GM21423 (cell line): ENCODE data around the gene THOC1.

Experiments
- ATAC-seq: cut with Tn5 transposase; IDR thresholded peaks from one replicate; pipeline ENCODE4 v1.9.1; 2021; ENCODE audit warnings: mild to moderate bottlenecking, moderate library complexity; ENCODE audit not compliant: unreplicated experiment

Gene THOC1

GRCh38 chr18:220708-221107 lies 47.1 kb downstream of the THOC1 start:
- ATAC-seq = no peak

GRCh38 chr18:217532-218336 lies 50.1 kb downstream of the THOC1 start:
- ATAC-seq = no peak

GRCh38 chr18:215448-216010 lies 52.3 kb downstream of the THOC1 start:
- ATAC-seq = no peak

GRCh38 chr18:213966-214365 lies 53.9 kb downstream of the THOC1 start:
- ATAC-seq = no peak

GRCh38 chr18:213505-213904 lies 54.3 kb downstream of the THOC1 start:
- ATAC-seq = no peak

- no peak for ATAC-seq
These were observed 55.1 kb downstream of the THOC1 start for GRCh38 chr18:212780-213179.

- ATAC-seq = no peak
These were observed 56.3 kb downstream of the THOC1 start for GRCh38 chr18:211582-211981.

GRCh38 chr18:210733-211132 lies 57.1 kb downstream of the THOC1 start:
- ATAC-seq = no peak

GRCh38 chr18:210075-210474 lies 57.8 kb downstream of the THOC1 start:
- no peak for ATAC-seq

- ATAC-seq = no peak
These were observed 68.1 kb downstream of the THOC1 start for GRCh38 chr18:199768-200167.

GRCh38 chr18:199214-199613 lies 68.6 kb downstream of the THOC1 start:
- ATAC-seq = no peak

GRCh38 chr18:195651-196050 lies 72.2 kb downstream of the THOC1 start:
- ATAC-seq = no peak

- ATAC-seq = no peak
These were observed 75.0 kb downstream of the THOC1 start for GRCh38 chr18:192801-193200.

GRCh38 chr18:191725-192124 lies 76.1 kb downstream of the THOC1 start:
- no peak for ATAC-seq

GRCh38 chr18:189254-189653 lies 78.6 kb downstream of the THOC1 start:
- ATAC-seq = no peak

GRCh38 chr18:183769-184168 lies 84.1 kb downstream of the THOC1 start:
- ATAC-seq = no peak

- ATAC-seq = no peak
These were observed 86.1 kb downstream of the THOC1 start for GRCh38 chr18:181711-182110.

GRCh38 chr18:179499-179898 lies 88.3 kb downstream of the THOC1 start:
- no peak for ATAC-seq

GRCh38 chr18:172361-172760 lies 95.5 kb downstream of the THOC1 start:
- ATAC-seq = no peak
